Activated naive CD4-positive, alpha-beta T cell treated with anti-CD3 and anti-CD28 coated beads, Interleukin-2, amount 50 U/mL, for 16 hours (primary cell): ENCODE data around the gene FABP6.
"Not testable (repeated sequence)": the region's sequence is repeated elsewhere in the genome, so short reads cannot be mapped to it uniquely, and the experiment has no call there.

Experiments
- DNase-seq: peaks from one replicate; pipeline ENCODE4 v3.0.0-alpha.2; 2020

The FABP6 gene

GRCh38 chr5:160229190-160229742 is at the start of gene FABP6:
FABP6 (plus strand) TSS chr5:160229506; CDS start chr5:160229558, 52 bp downstream.
- no peak for DNase-seq

GRCh38 chr5:160180931-160181330 is 48.4 kb upstream of the FABP6 start:
- DNase-seq: no peak

- no peak for DNase-seq
Measured at GRCh38 chr5:160181965-160182622, 47.2 kb upstream of the FABP6 start.

GRCh38 chr5:160183075-160183474 is 46.2 kb upstream of the FABP6 start:
- DNase-seq: no peak

- DNase-seq: no peak
Measured at GRCh38 chr5:160185626-160186360, 43.5 kb upstream of the FABP6 start.

GRCh38 chr5:160186480-160186879 is 42.8 kb upstream of the FABP6 start:
- no peak for DNase-seq

- DNase-seq: no peak
Measured at GRCh38 chr5:160187091-160187490, 42.2 kb upstream of the FABP6 start.

GRCh38 chr5:160188141-160189015 is 40.9 kb upstream of the FABP6 start:
- DNase-seq: no peak

- no peak for DNase-seq
Measured at GRCh38 chr5:160192424-160192823, 36.9 kb upstream of the FABP6 start.

- DNase-seq: not testable (repeated sequence)
Measured at GRCh38 chr5:160193076-160193475, 36.2 kb upstream of the FABP6 start.

GRCh38 chr5:160193790-160194189 is 35.5 kb upstream of the FABP6 start:
- not testable (repeated sequence) for DNase-seq

- no peak for DNase-seq
Measured at GRCh38 chr5:160197341-160198144, 31.8 kb upstream of the FABP6 start.

GRCh38 chr5:160198146-160198545 is 31.2 kb upstream of the FABP6 start:
- DNase-seq: no peak

- DNase-seq: no peak
Measured at GRCh38 chr5:160198841-160199409, 30.4 kb upstream of the FABP6 start.

- peak; percentile 76 for DNase-seq
Measured at GRCh38 chr5:160199410-160199911, 29.8 kb upstream of the FABP6 start.

- DNase-seq: no peak
Measured at GRCh38 chr5:160207061-160207460, 22.2 kb upstream of the FABP6 start.

GRCh38 chr5:160209917-160210316 is 19.4 kb upstream of the FABP6 start:
- DNase-seq: no peak

GRCh38 chr5:160210606-160211005 is 18.7 kb upstream of the FABP6 start:
- no peak for DNase-seq

GRCh38 chr5:160211352-160211751 is 18.0 kb upstream of the FABP6 start:
- no peak for DNase-seq

- no peak for DNase-seq
Measured at GRCh38 chr5:160213537-160213936, 15.8 kb upstream of the FABP6 start.

- DNase-seq: no peak
Measured at GRCh38 chr5:160219356-160219755, 9.9 kb upstream of the FABP6 start.

GRCh38 chr5:160221082-160221481 is 8.2 kb upstream of the FABP6 start:
- no peak for DNase-seq
